SK-N-SH (cell line): ENCODE data around the gene DOK6. TPM values are rescaled to one million over a fixed set of nuclear protein-coding genes. Genes with fewer than 3 reads are reported as not detected.

Experiments
- CTCF ChIA-PET: fragments of 300-600, 350-600 bp; formaldehyde crosslinking; extraction: SDS; loops from one replicate; lab custom pipeline; 2021; lab: Yijun Ruan, JAX
- POLR2A ChIA-PET: fragments of 350-600 bp; sonication (Branson Sonifier 250); formaldehyde crosslinking; extraction: SDS; loops from one replicate; lab custom pipeline; 2020; ENCODE audit warnings: antibody characterized with exemption, inconsistent platforms; lab: Yijun Ruan, JAX
- DNase-seq: peaks from one replicate; pipeline ENCODE4 v3.0.0; 2012
- H2AFZ ChIP-seq: fragments of 200-600 bp; sonication (generic); 2 replicates; pipeline ENCODE4 v1.8.1; 2016; ENCODE audit warnings: antibody characterized with exemption, mild to moderate bottlenecking, low read depth
- H3F3A ChIP-seq: fragments of 200-600 bp; sonication (generic); replicated peaks from 2 replicates; pipeline ENCODE3; 2016; ENCODE audit warnings: antibody characterized with exemption, mild to moderate bottlenecking; ENCODE audit not compliant: insufficient read depth
- H3K27ac ChIP-seq, 2 experiments: fragments of 200-500 bp in 1 of 2; fragments of 200-600 bp in 1 of 2; sonication (Bioruptor generic) in 1 of 2; sonication (generic), shearing (Covaris generic) in 1 of 2; 2 replicates each; pipeline versions ENCODE4 v1.5.1 to v1.6.1; 2014 to 2016; ENCODE audit warnings: low read depth in 2 of 2, inconsistent platforms in 1 of 2, low read length in 1 of 2, mild to moderate bottlenecking in 1 of 2, mixed read lengths in 1 of 2
- H3K27me3 ChIP-seq: fragments of 200-600 bp; sonication (generic), shearing (Covaris generic); 2 replicates; pipeline ENCODE4 v1.6.1; 2016; ENCODE audit warnings: mixed run types; ENCODE audit not compliant: insufficient read depth
- H3K36me3 ChIP-seq, 2 experiments: fragments of 200-500 bp in 1 of 2; fragments of 200-600 bp in 1 of 2; sonication (Bioruptor generic) in 1 of 2; sonication (generic) in 1 of 2; replicated peaks in 1 of 2; 2 replicates each; pipeline versions ENCODE3 to v1.5.1; 2014 to 2016; ENCODE audit warnings: low read length in 1 of 2, mild to moderate bottlenecking in 1 of 2; ENCODE audit not compliant: insufficient read depth in 2 of 2, control insufficient read depth in 1 of 2
- H3K4me1 ChIP-seq, 2 experiments: fragments of 200-500 bp in 1 of 2; fragments of 200-600 bp in 1 of 2; sonication (Bioruptor generic) in 1 of 2; sonication (generic), shearing (Covaris generic) in 1 of 2; 2 replicates each; pipeline versions ENCODE4 v1.5.1 to v1.6.1; 2014 to 2016; ENCODE audit warnings: low read depth in 1 of 2, low read length in 1 of 2, mixed run types in 1 of 2; ENCODE audit not compliant: insufficient read depth in 2 of 2, control insufficient read depth in 1 of 2
- H3K4me2 ChIP-seq: fragments of 200-600 bp; sonication (generic), shearing (Covaris generic); 2 replicates; pipeline ENCODE4 v1.6.1; 2017; ENCODE audit warnings: mixed run types
- H3K4me3 ChIP-seq, 2 experiments: fragments of 200-500 bp in 1 of 2; fragments of 200-600 bp in 1 of 2; sonication (Bioruptor generic) in 1 of 2; sonication (generic), shearing (Covaris generic) in 1 of 2; 2 replicates each; pipeline versions ENCODE4 v1.5.1 to v1.8.1; 2014 to 2016; ENCODE audit warnings: low read depth in 2 of 2, inconsistent platforms in 1 of 2, low read length in 1 of 2, mild to moderate bottlenecking in 1 of 2, mixed read lengths in 1 of 2, moderate library complexity in 1 of 2
- H3K79me2 ChIP-seq: fragments of 200-600 bp; sonication (generic); 2 replicates; pipeline ENCODE4 v1.8.1; 2017; ENCODE audit warnings: mild to moderate bottlenecking; ENCODE audit not compliant: insufficient read depth
- H3K9ac ChIP-seq: fragments of 200-600 bp; sonication (generic); 2 replicates; pipeline ENCODE4 v1.6.1; 2017; ENCODE audit warnings: mixed run types
- H3K9me2 ChIP-seq: fragments of 200-600 bp; sonication (generic); 2 replicates; pipeline ENCODE4 v1.6.1; 2017; ENCODE audit warnings: mixed run types
- H3K9me3 ChIP-seq: fragments of 200-600 bp; sonication (generic); 2 replicates; pipeline ENCODE4 v1.6.1; 2017; ENCODE audit warnings: mixed run types, mild to moderate bottlenecking, moderate library complexity
- H4K20me1 ChIP-seq: fragments of 200-600 bp; sonication (generic); 2 replicates; pipeline ENCODE4 v1.6.1; 2017; ENCODE audit warnings: mild to moderate bottlenecking, mixed run types; ENCODE audit not compliant: insufficient read depth
- EP300 ChIP-seq, 2 experiments: IDR thresholded peaks; 2 replicates each; pipeline versions ENCODE4 v1.4.0 to v1.6.1; 2012; ENCODE audit warnings: borderline replicate concordance in 1 of 2, low read depth in 1 of 2, low read length in 1 of 2
- EZH2phosphoT487 ChIP-seq: fragments of 200-600 bp; sonication (generic); IDR thresholded peaks from 2 replicates; pipeline ENCODE4 v1.6.1; 2017; ENCODE audit warnings: low read depth, mixed run types, mild to moderate bottlenecking, antibody characterized with exemption, moderate library complexity, borderline replicate concordance
- FOSL2 ChIP-seq: IDR thresholded peaks from 2 replicates; pipeline ENCODE4 v1.4.0; 2012; ENCODE audit warnings: low read depth, mild to moderate bottlenecking, moderate library complexity, borderline replicate concordance
- FOXJ3 ChIP-seq: sonication (generic); formaldehyde crosslinking; IDR thresholded peaks from 2 replicates; pipeline ENCODE4 v1.5.1; 2020; ENCODE audit warnings: mild to moderate bottlenecking, missing genetic modification reagents
- FOXM1 ChIP-seq: IDR thresholded peaks from 2 replicates; pipeline ENCODE4 v1.4.0; 2012; ENCODE audit warnings: low read depth, mild to moderate bottlenecking
- GABPA ChIP-seq: IDR thresholded peaks from 2 replicates; pipeline ENCODE4 v1.4.0; 2012; ENCODE audit warnings: low read depth, mild to moderate bottlenecking
- GATA2 ChIP-seq: sonication (generic); formaldehyde crosslinking; IDR thresholded peaks from 2 replicates; pipeline ENCODE4 v1.5.0; 2020; ENCODE audit warnings: mild to moderate bottlenecking, missing genetic modification reagents
- IRF3 ChIP-seq: fragments of 150-350 bp; IDR thresholded peaks from 2 replicates; pipeline ENCODE4 v1.6.1; 2016; ENCODE audit warnings: mild to moderate bottlenecking, low read depth, low read length
- JUND ChIP-seq: IDR thresholded peaks from 2 replicates; pipeline ENCODE4 v1.4.0; 2012
- MEF2A ChIP-seq: IDR thresholded peaks from 2 replicates; pipeline ENCODE4 v1.4.0; 2012; ENCODE audit warnings: low read depth, borderline replicate concordance
- NFIC ChIP-seq: IDR thresholded peaks from 2 replicates; pipeline ENCODE4 v1.4.0; 2012; ENCODE audit warnings: borderline replicate concordance
- NRF1 ChIP-seq: IDR thresholded peaks from 2 replicates; pipeline ENCODE4 v1.6.1; 2012; ENCODE audit warnings: low read depth, mild to moderate bottlenecking, low read length
- RAD21 ChIP-seq: IDR thresholded peaks from 2 replicates; pipeline ENCODE4 v1.6.1; 2012; ENCODE audit warnings: mild to moderate bottlenecking, low read length
- REST ChIP-seq: IDR thresholded peaks from 2 replicates; pipeline ENCODE4 v1.6.1; 2012; ENCODE audit warnings: mild to moderate bottlenecking, low read depth, low read length, moderate library complexity
- SMC3 ChIP-seq: IDR thresholded peaks from 2 replicates; pipeline ENCODE4 v1.6.1; 2012; ENCODE audit warnings: low read depth, low read length, improper control_type of control experiment
- TAF1 ChIP-seq: IDR thresholded peaks from 2 replicates; pipeline ENCODE4 v1.6.1; 2012; ENCODE audit warnings: low read depth, mild to moderate bottlenecking, low read length, moderate library complexity, borderline replicate concordance
- TCF12 ChIP-seq: IDR thresholded peaks from 2 replicates; pipeline ENCODE4 v1.4.0; 2012
- TEAD4 ChIP-seq: IDR thresholded peaks from 2 replicates; pipeline ENCODE4 v1.4.0; 2012; ENCODE audit warnings: mild to moderate bottlenecking, borderline replicate concordance; ENCODE audit not compliant: insufficient read depth
- YY1 ChIP-seq: IDR thresholded peaks from 2 replicates; pipeline ENCODE4 v1.4.0; 2012; ENCODE audit warnings: low read depth, mild to moderate bottlenecking
- ZBTB33 ChIP-seq: IDR thresholded peaks from 2 replicates; pipeline ENCODE4 v1.4.0; 2012; ENCODE audit warnings: low read depth, borderline replicate concordance
- WGBS: methylation state at CpG from one replicate; pipeline ENCODE4 v1.1.6; 2017; ENCODE audit warnings: low lambda C conversion rate; 5-methylcytosine and 5-hydroxymethylcytosine counted together
- polyA plus RNA-seq, 3 experiments: library from polyadenylated mRNA; depleted of rRNA; stranded (reverse); fragments of >200 nt; gene quantifications; 2 replicates each; pipeline ENCODE4 v1.2.3, GENCODE V29; 2012
- TF ChIP-seq, protein P1 (sequence below): fragments of 200-600 bp; sonication (generic); IDR thresholded peaks from 2 replicates; pipeline ENCODE4 v1.6.1; 2017; ENCODE audit warnings: antibody characterized with exemption, mild to moderate bottlenecking, moderate library complexity

DOK6 gene
- polyA plus RNA-seq, 1 of the 3 experiments (the other 2 are of a cell fraction): 3.9 TPM

DNA sequence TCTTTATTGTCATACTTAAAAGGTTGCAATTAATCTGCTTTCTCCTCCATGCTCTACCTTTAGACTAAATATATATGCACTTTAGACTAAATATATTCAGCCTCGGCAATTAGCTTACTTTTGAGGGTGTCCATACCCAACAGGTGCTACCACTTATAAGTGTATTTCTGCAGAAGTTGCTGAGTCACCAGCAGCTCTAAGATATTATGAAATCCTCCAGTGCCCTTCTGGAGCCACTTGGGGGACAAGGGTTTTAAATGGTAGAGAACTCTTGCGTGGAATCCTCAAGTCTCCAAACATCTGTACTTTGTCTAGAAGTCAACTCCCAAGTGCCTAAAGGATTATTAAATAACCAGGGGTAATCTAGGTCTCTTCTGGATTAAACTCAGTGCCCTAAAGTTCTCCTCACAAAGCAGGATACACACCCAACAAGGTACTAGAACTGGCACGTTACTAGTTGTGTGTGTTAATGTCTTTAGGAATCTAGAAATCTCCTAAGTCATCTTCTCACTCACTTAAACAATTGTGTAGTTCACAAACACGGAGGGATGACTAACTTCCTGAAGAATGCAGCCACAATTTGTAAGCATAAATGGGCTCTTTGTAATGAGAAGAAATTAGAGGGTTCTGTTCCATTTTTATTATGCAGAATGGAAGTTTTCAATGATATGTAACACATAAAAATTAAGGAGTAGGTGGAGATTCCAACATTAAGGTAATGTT lies 387.3 kb downstream of the DOK6 start:
- Histone ChIP-seq H3F3A (peaks cover 12% of the 10 kb centered on the region), H3K27me3 (no peaks in the 10 kb centered on the region), H3K4me2 (peak overlapping the region; percentile 7; the same call in 1 of the 2 replicates), H3K9me2 (no peaks in the 10 kb centered on the region), H3K36me3 (no peaks in the 10 kb centered on the region), H3K9me3 (peaks cover 4% of the 10 kb centered on the region; the same call in 1 of the 2 replicates), H3K9ac (no peak overlapping the region), H3K4me3 (no peak overlapping the region), H4K20me1 (no peaks in the 10 kb centered on the region), H2AFZ (peak overlapping the region; percentile 26; the same call in 1 of the 2 replicates), H3K27ac (peak overlapping the region in 1 of 2 experiments; percentile 42; a peak in 3 of 4 replicates), H3K79me2 (no peaks in the 10 kb centered on the region)
- ChIA-PET POLR2A (no interaction called here), CTCF (interaction anchor here (1.6 kb wide), 1 partner anchor 16 kb away, joined by 3 read pairs; no protein-coding TSS in a partner anchor)
- WGBS: 55% methylated on average over 4 of the region's 4 CpGs
- TF ChIP-seq, protein P1, sequence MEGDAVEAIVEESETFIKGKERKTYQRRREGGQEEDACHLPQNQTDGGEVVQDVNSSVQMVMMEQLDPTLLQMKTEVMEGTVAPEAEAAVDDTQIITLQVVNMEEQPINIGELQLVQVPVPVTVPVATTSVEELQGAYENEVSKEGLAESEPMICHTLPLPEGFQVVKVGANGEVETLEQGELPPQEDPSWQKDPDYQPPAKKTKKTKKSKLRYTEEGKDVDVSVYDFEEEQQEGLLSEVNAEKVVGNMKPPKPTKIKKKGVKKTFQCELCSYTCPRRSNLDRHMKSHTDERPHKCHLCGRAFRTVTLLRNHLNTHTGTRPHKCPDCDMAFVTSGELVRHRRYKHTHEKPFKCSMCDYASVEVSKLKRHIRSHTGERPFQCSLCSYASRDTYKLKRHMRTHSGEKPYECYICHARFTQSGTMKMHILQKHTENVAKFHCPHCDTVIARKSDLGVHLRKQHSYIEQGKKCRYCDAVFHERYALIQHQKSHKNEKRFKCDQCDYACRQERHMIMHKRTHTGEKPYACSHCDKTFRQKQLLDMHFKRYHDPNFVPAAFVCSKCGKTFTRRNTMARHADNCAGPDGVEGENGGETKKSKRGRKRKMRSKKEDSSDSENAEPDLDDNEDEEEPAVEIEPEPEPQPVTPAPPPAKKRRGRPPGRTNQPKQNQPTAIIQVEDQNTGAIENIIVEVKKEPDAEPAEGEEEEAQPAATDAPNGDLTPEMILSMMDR: no peak
- TF ChIP-seq REST: no peak
- TF ChIP-seq NRF1: no peak
- no peak for TF ChIP-seq NFIC
- no peak for TF ChIP-seq ZBTB33
- TF ChIP-seq EP300 (IDR thresholded peaks at IDR 0.05; ENCODE audit: borderline replicate concordance in 1 of 2, low read depth in 1 of 2, low read length in 1 of 2): no peak
- no peak for TF ChIP-seq EZH2phosphoT487
- peak; percentile 14; the same call in 1 of the 2 replicates for TF ChIP-seq TCF12
- TF ChIP-seq TAF1: no peak
- TF ChIP-seq FOSL2: peak; percentile 53; the same call in 1 of the 2 replicates
- no peak for TF ChIP-seq RAD21
- no peak for TF ChIP-seq YY1
- TF ChIP-seq GABPA: no peak
- TF ChIP-seq MEF2A: no peak
- TF ChIP-seq TEAD4: 0 out of 2 replicates have a peak, but pooled peaks have one; percentile 22
- peak; percentile 65 for TF ChIP-seq JUND
- TF ChIP-seq GATA2 (CRISPR knock-in tag): no peak
- TF ChIP-seq FOXJ3 (CRISPR knock-in tag): no peak
- TF ChIP-seq FOXM1: no peak
- TF ChIP-seq SMC3: no peak
- no peak for TF ChIP-seq IRF3
- TF ChIP-seq, all 33 proteins: peak for 4
- no peak for DNase-seq
- H3K4me1 ChIP-seq: peaks cover 0 to 19% of the 10 kb centered on the region in 2 experiments; a peak in 2 of 4 replicates
